IPS DF 4.7 (cell line): ENCODE measurements around the gene TNFAIP8.
A peak's percentile ranks its signal among the peaks of the same experiment; 100 is the strongest.

Experiments
- DNase-seq: peaks from one replicate; pipeline ENCODE4 v3.0.0-alpha.2; 2013; ENCODE audit warnings: low spot score; ENCODE audit errors: extremely low read depth

The TNFAIP8 gene

DNA sequence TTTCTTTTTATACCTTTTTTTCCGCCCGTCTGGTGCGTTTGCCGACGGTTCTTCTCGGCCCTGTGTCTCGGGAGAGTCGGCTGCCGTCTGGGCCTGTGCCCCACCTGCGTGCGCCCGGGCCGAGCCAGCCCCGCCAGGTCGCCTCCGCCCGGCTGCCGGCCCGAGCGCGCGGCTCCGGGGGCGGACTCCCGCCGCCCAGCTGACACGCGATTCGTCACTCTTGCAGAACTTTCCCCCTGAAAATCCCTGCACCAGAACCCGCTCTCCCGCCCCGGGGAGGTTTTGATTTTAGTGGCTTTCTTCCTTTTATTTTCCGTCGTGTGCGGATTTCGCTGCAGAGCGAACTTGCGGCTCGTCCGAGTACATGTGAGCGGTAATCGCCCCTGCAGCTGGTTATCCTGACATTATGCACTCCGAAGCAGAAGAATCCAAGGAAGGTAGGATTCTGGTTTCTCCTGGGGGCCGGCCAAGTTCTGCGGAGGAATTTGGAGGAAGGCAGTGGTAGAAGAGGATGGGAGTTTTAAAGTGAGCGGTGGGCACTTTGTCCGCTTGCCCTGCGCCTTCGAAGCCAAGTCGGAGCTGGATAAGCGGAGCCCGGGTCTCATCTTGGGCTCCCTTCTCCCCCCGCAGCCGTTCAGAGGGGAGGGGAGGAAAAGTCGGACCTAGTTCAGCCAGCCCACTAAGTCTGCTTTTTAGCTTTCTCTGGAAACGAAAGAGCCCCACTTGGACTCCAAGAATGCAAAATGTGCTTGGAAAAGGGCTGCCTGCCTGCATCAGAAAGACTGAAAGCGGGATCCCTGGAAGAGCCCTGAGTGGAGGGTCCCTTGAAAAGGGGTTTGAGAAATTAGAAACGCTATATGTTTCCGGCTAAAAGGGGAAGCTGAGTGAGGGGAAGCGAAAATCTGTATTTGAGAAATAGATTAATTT, at the start of gene TNFAIP8:
TNFAIP8 (plus strand) TSS at position 335 of the 927 bp plus-strand sequence; CDS start at position 407, 72 bp downstream.
- no peak for DNase-seq

DNA sequence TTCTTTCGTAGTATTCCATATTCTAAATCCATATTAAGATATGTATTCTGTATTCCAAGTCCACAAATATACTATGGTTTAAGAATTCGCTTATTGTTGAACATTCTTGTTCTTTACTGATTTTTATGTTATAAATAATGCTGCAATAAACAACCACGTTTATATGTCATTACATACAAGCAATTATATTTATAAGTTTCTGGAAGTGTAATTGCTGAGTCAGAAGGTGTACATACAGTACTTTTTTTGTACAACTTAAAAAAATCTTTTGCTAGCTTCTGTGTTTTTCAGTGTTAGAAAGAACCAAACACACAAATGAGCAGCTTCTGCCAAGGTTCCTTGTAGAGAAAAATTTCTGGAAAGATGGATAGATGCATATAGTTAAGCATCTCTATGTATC, 48.6 kb upstream of the TNFAIP8 start:
- no peak for DNase-seq

DNA sequence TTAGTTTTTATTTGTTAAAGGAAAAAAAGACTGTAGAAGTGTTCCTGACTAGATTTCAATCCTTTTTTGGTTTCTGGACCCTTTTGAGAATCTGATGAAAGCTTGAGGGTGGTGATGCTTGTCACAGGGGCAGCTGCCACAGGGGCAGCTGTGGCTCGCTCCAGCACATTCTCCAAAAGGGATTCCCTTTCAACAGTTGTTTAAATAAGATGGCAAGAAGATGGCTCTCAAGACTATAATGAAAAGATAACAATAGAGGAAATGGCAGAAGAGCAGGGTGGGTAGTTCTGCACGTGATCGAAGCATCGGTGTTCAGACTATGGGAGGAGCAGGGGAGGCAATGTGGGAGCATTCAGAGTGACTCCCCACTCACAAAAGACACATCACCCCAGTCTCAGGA, 46.5 kb upstream of the TNFAIP8 start:
- DNase-seq, result no peak

DNA sequence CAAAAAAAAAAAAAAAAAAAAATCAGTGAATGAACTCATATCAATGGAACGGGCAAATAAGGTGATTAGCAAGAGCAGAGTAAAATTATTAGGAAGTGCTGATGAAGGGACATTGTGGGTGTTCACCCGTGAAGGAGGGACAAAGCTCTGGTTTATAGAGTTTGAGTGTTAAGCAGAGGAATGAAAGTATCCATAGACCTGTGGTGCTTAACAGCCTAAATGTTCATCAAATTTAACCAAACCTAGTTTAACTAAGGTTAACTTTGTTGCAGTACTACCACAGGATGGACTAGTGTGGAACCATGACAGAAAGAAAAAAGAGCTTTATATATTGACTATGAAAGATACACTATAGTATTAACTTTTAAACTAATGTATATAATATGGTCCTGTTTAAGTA, 44.1 kb upstream of the TNFAIP8 start:
- no peak for DNase-seq

DNA sequence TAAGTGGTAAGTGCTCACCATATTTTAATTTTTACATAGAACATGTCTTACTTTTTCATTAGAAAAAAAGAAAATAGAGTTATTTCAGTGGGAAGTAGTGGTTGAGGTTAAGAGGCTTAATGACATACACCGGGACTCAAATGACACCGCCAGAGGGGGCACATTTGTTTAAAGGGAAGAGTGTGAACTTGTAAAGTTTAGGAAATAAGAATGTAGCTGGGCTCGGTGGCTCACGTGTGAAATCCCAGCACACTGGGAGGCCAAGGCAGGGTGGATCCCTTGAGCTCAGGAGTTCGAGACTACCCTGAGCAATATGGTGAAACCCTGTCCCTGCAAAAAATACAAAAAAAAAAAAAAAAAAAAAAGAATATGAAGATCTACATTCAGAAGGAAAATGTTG, 43.4 kb upstream of the TNFAIP8 start:
- DNase-seq, result no peak

DNA sequence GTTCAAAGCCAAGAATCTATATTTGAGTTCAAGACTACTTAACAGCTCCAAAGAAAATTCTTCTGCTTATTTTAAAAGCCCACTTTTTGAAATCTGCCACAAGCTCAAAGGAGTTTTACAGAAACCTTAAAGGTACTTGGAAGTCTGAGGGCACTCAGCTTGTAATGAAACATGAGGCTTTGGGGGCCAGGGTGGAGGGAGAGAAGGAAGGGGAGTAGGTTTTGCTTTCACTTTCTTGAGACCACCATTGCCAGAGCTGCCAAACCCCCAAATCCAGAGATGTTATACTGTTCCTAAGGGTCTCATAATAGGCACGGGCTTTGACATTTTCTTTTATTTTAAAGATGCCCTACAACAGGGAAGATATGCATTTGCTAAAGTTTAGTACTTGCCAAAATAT, 42.6 kb upstream of the TNFAIP8 start:
- no peak for DNase-seq

DNA sequence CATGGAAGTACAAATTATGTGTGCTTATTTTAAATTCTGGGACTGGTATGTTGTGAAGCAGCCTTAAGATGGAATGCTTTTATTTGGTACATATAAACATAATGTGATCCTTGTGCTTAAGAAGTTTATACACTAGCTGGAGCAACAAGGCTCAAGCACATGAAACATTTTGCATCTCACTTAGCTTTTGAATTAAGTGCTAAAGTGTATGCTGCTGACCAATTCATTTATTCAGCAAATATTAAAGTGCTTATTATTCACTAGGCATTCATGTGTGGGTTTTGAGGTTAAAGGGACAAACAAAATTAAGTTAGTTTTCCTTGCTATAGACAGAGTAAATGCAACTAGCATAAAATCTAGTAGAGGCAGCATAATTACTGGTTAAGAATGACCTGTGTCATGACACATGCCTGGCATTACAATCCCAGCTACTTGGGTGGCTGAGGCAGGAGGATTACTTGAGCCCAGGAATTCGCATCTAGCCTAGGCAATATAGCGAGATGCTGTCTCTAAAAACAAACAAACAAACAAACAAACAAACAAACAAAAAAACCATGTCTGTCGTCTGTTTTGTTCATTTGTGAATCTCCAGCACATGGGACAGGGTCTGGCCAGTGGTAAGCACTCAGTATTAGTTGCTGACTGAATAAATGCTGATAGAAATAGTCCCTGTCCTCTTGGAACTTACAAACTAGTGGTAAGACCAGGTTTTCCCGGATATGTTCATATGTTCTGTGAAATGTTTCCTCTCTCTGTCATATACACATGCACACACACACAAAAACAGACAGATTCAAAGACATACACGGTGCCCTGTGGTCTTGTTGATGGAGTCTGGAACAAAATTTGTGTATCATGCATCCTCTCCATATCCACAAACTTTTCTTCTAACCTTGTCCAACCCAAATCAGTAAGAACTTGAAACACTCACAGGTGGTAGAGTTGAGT, 41.9 kb upstream of the TNFAIP8 start:
- no peak for DNase-seq

DNA sequence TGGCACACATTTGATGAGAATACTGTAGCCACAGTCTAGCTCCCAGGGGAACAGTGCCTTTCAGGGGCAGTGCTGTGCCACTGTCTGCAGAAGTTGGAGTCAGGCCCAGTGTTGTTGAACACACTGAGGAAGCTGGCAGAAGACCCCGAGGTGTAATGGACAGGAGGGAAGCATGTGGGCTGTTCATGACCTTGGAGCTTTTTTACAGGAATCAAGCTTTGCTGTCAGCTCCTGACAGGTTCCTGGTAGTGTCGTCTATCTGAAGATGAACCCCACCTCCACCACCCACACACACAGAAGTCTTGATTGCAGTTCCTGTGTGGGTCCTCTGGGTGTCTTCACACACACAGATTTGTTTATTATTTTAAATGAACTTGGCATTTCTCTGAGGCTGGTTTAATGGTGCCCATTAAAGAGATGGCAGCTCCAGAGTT, 40.3 kb upstream of the TNFAIP8 start:
- DNase-seq, result no peak

DNA sequence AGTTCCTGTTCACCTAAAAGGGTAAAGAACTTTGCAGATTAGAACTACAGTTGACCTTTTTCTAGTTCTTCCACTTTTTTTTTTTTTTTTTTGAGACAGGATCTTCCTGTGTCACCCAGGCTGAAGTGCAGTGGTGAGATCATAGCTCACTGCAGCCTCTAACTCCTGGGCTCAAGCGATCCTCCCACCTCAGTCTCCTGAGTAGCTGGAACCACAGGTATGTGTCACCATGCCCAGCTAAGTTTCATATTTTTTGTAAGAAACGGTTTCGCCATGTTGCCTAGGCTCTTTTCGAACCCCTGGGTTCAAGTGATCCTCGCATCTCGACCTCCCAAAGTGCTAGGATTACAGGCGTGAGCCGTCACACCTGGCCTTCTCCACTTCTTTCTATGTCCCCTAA, 39.7 kb upstream of the TNFAIP8 start:
- DNase-seq, result no peak

DNA sequence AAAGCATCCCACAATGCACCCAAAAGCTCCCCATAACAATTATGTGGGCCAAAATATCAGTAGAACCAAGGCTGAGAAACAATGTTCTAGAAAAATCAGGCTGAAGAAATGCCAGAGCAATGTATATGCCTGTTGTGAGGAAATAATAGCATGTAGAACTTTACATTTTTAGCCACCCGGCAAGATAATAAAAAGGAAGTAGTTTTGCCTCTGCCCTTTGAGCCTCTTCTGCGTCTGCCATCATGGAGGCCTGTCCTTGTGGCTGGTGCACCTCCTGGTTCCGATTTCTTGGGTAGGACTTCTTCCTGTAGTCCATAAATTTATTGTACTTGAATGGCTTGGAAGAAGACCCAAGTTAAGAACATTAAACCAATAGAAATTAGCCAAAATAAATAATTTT, 38.9 kb upstream of the TNFAIP8 start:
- DNase-seq, result no peak

DNA sequence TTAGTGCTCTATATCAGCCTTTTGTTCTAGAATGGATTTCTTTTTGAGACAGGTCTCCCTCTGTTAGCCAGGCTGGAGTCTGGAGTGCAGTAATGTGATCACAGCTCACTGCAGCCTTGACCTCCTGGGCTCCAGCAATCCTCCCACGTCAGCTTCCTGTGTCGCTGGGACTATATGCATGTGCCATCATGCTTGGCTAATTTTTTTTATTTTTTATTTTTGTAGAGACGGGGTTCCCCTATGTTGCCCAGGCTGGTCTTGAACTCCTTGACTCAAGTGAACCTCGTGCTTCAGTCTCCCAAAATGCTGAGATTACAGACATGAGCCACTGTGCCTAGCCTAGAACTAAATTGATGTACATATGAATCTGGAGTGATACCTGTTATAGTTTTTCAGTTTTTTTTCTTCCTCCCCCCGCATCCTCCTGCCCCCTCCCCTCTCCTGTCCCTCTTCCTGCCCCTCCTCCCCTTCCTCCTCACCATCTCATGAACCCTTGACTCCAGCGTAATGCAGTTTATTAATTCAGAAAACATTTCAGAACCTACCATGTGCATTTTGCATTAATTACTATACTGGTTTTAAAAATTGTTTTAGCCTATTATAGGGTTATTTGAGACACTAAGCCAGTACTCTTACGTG, 37.4 kb upstream of the TNFAIP8 start:
- no peak for DNase-seq

DNA sequence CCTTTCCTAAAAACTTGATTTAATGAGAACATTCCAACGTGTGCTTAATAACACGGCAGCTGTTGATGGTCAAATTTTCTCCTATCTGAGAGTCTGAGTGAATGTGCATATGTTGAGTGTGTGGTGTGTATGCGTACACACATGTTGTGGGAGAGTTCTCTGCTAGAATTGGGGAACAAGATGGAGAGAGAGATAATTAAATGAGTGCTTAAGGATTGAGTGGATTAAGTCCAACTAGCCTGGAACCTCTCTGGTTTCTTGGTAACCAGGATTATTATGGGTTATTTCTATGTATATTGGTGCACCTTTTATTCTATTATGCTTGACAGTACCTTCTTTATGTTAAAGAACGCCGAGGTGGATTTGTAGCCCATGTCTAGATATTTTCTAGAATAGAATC, 36.4 kb upstream of the TNFAIP8 start:
- no peak for DNase-seq

DNA sequence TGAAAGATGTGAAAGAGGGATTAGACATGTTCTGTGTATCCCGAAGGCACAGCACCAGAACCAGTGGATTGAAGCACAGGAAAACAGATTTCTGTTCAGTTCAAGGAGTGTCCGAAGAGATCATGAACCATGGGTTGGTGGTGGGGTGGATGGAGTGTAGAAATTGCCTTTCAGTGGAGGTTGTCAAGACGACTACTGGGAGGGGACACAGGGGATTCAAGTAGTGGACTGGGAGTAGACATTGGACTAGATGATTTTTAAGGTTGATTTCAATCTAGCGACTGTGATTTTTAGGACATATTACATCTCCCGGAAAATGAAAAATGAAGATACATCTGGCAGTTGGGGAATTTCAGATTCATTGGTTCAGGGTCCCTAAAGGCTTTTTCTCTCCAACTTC, 35.9 kb upstream of the TNFAIP8 start:
- DNase-seq, result no peak

DNA sequence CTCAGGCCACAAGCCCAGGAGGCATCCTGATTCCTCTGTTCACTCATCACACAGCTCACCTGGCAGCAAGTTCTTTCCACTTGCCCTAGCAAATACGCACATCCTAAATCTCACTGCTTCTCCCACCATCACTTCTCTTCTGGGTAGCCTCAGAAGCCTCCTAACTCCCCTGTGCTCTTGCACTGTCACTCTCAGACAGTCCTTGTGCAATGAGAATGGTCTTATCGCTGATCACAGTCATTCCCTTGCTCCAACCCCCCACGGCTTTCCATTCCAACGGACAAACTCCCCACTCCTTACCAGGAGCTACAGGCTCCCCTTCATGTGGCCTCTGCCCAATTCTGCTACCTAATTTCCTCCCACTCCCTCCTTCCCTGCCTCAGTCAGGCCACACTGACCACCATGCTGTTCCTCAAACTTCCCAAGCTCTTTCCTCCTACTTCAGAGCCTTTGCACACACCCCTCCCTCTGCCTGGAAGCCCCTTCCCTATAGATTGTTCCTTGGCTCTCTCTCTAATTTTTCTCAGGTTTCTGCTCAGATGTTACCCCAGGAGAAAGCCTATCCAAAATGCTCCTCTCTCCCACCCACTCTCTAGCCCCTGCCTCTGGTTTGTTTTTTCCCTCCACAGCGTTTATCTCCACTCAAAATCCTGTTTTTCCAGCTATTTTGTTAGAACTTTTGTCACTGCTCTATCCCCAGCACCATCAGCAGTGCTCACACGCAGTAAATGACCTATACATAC, 34.1 kb upstream of the TNFAIP8 start:
- no peak for DNase-seq

DNA sequence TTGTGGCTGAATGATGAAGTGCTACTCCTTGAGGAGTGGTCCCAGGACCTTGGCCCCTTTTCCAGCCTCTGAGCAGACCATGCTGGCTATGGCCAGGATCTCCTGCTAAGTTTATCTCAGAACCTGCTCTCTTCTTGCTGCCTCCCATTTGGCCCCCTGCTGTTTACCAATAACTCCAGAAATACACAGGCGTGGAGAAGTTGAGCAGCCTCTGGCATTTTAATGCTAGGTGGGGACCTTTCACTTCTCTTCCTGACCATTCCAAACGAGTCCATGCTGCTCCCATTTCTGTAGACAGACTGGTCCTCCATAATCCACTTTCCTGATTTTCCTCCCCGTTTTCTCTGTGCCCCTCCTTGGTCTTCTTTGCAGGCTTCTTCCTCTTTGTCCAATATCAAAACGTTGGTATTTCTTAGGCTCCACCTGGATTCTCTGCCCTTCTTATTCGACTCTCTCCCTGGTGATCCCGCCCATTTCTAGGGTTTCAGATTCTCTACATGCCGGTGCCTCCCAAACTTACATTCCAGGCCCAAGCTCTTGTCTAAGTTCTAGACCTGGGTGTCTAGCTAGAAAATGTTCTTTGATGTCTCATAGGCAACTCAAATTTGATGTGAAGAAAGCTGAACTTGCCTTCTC, 33.4 kb upstream of the TNFAIP8 start:
- DNase-seq, result no peak

DNA sequence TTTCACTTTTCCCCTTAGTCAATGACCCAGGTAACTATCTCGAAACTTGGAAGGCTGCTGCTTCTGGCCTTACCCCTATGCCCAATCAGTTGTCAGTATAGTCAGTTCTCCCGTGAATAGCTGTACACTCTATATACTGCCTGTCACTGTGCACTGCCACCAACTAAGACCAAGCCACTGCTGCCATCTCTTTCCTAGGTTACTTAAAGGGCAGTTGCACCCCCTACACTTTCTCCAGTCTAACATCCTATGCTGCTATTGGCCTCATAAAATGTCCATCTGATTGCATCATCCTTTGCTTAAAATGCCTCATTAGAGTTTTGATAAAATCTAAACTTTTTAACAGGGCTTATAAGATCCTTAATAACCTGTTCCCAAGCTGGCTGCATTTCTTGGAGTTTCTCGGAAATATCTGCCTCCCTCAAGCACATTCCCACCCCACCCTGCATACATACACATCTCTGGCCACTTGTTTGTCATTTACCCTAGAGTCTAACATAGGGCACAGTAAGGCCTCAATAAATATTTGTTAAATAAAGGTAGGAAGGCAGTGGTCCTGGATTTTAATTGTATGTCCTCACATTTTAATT, 32.8 kb upstream of the TNFAIP8 start:
- no peak for DNase-seq

DNA sequence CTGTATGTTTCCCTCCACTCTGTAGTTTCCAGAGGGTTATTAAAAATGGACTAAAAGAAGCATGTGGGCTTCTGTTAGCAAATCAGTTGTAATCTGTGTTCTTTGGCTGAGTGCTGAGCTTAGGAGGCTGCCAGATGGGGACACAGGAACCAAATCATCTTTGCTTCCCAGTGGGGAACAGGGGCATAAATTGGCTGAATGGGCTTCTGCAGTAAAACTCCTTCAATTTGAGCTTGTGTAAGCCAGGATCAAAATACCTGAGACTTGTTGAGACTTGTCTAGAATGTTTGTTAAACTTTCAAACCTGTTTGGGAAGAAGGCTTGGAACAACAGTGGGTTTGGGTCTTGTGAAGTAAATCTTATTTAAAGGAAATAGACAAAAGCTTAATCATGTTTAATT, 32.2 kb upstream of the TNFAIP8 start:
- DNase-seq, result peak; percentile 30

DNA sequence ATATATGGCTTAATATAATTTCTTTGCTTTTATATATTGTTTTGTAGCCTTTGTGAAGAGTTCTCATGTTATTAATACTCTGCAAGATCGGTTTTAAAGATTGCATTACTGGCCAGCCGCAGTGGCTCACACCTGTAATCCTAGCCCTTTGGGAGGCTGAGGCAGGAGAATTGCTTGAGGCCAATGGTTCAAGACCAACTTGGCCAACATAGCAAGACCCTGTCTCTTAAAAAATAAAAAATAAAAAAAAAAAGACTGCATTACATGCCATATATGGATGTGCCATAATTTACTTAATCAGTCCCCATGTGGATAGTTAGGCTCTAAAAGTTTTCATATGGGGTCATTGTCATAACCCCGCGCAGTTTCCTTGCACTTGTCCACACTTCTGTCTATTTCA, 31.0 kb upstream of the TNFAIP8 start:
- DNase-seq, result no peak

DNA sequence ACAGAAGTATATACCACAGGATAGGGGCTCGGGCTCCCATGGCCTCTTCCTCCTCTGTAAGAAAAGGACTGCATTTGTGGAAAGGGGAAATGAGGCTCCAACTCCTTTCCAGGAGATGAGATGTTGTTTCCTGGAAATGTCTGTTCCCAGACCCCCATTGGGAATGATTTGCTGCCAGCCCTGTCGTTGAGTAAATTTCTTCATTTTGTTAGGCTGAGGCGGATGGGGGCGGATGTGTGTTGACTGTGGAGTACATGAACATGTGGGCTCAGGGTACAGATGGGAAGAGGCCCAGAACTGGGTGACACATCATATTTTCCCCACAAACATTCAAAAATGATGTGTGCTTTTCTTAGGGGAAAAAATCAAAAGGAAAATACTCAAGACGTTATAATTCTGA, 28.8 kb upstream of the TNFAIP8 start:
- no peak for DNase-seq
